OCI-LY3 (cell line): Measurements from ENCODE around the gene LITAF.

Source experiments
- H2AFZ ChIP-seq: fragments of 200-600, 300-600 bp; shearing (Covaris generic); 2 replicates; pipeline ENCODE4 v1.6.0; 2014; ENCODE audit warnings: antibody characterized with exemption, low read depth, low read length
- H3K27ac ChIP-seq: fragments of 200-600, 300-600 bp; sonication (generic); 2 replicates; pipeline ENCODE4 v1.5.1; 2014; ENCODE audit warnings: mild to moderate bottlenecking, low read length, moderate library complexity, mixed read lengths
- H3K27me3 ChIP-seq: fragments of 200-600, 300-600 bp; sonication (generic); 2 replicates; pipeline ENCODE4 v1.6.1; 2014; ENCODE audit warnings: low read depth, low read length, mixed read lengths
- H3K36me3 ChIP-seq: fragments of 200-600, 300-600 bp; sonication (generic); replicated peaks from 2 replicates; pipeline ENCODE3; 2014; ENCODE audit warnings: low read depth, low read length, mixed read lengths
- H3K4me1 ChIP-seq: fragments of 300-600, 200-600 bp; sonication (generic); 2 replicates; pipeline ENCODE4 v1.6.1; 2014; ENCODE audit warnings: low read length, mixed read lengths
- H3K4me2 ChIP-seq: fragments of 200-600, 300-600 bp; sonication (generic); 2 replicates; pipeline ENCODE4 v1.6.1; 2014; ENCODE audit warnings: low read length, mixed read lengths
- H3K4me3 ChIP-seq: fragments of 300-600, 200-600 bp; sonication (generic); 2 replicates; pipeline ENCODE4 v1.5.1; 2014; ENCODE audit warnings: antibody characterized with exemption, mild to moderate bottlenecking, low read length, moderate library complexity
- H3K79me2 ChIP-seq: fragments of 300-600, 200-600 bp; shearing (Covaris generic); 2 replicates; pipeline ENCODE4 v1.6.1; 2014; ENCODE audit warnings: mild to moderate bottlenecking, low read length, mixed read lengths
- H3K9ac ChIP-seq: fragments of 300-600, 200-600 bp; shearing (Covaris generic); 2 replicates; pipeline ENCODE4 v1.6.0; 2014; ENCODE audit warnings: mild to moderate bottlenecking, low read length, moderate library complexity
- H3K9me3 ChIP-seq: fragments of 200-600, 300-600 bp; shearing (Covaris generic); 2 replicates; pipeline ENCODE4 v1.6.1; 2014; ENCODE audit warnings: low read length, mixed read lengths; ENCODE audit not compliant: insufficient read depth
- H4K20me1 ChIP-seq: fragments of 200-600, 300-600 bp; sonication (generic); 2 replicates; pipeline ENCODE4 v1.6.1; 2016; ENCODE audit warnings: low read length, mixed read lengths; ENCODE audit not compliant: insufficient read depth
- CTCF ChIP-seq: fragments of 200-600, 300-600 bp; sonication (generic); IDR thresholded peaks from 2 replicates; pipeline ENCODE4 v1.5.1; 2014; ENCODE audit warnings: antibody characterized with exemption, low read length, low read depth
- EZH2phosphoT487 ChIP-seq: fragments of 200-600 bp; shearing (Covaris generic); IDR thresholded peaks from 2 replicates; pipeline ENCODE4 v1.6.1; 2018; ENCODE audit warnings: antibody characterized with exemption, mixed run types, low read depth

LITAF gene

GRCh38 chr16:11602321-11602720 is 15.6 kb upstream of the LITAF start:
- Histone ChIP-seq H3K4me3 (no peak overlapping the region), H3K4me1 (no peaks in the 10 kb centered on the region), H3K9ac (no peak overlapping the region), H3K27ac (no peak overlapping the region), H3K4me2 (no peak overlapping the region), H3K9me3 (no peaks in the 10 kb centered on the region), H3K36me3 (no peaks in the 10 kb centered on the region), H3K27me3 (no peaks in the 10 kb centered on the region; the same call in 1 of the 2 replicates), H2AFZ (no peak overlapping the region), H3K79me2 (no peaks in the 10 kb centered on the region), H4K20me1 (no peaks in the 10 kb centered on the region)
- no peak for TF ChIP-seq CTCF
- no peak for TF ChIP-seq EZH2phosphoT487

GRCh38 chr16:11601911-11602310 is 15.2 kb upstream of the LITAF start:
- Histone ChIP-seq H3K27ac (no peak overlapping the region), H3K79me2 (no peaks in the 10 kb centered on the region), H3K9ac (no peak overlapping the region), H3K9me3 (no peaks in the 10 kb centered on the region), H3K27me3 (no peaks in the 10 kb centered on the region; the same call in 1 of the 2 replicates), H3K4me2 (no peak overlapping the region), H3K4me1 (no peaks in the 10 kb centered on the region), H4K20me1 (no peaks in the 10 kb centered on the region), H2AFZ (no peak overlapping the region), H3K36me3 (no peaks in the 10 kb centered on the region), H3K4me3 (no peak overlapping the region)
- TF ChIP-seq CTCF (no peak), EZH2phosphoT487 (no peak)

- Histone ChIP-seq H3K9me3 (no peaks in the 10 kb centered on the region), H3K27me3 (no peaks in the 10 kb centered on the region; the same call in 1 of the 2 replicates), H3K9ac (no peak overlapping the region), H3K4me2 (no peak overlapping the region), H3K4me1 (no peaks in the 10 kb centered on the region), H3K4me3 (no peak overlapping the region), H2AFZ (no peak overlapping the region), H3K27ac (no peak overlapping the region), H3K36me3 (no peaks in the 10 kb centered on the region), H4K20me1 (no peaks in the 10 kb centered on the region), H3K79me2 (no peaks in the 10 kb centered on the region)
- no peak for TF ChIP-seq CTCF
- TF ChIP-seq EZH2phosphoT487, result no peak
Observed at GRCh38 chr16:11601425-11601824, 14.7 kb upstream of the LITAF start.

- no peak overlapping the region for H3K9ac ChIP-seq
- no peaks in the 10 kb centered on the region; the same call in 1 of the 2 replicates for H3K27me3 ChIP-seq
- H4K20me1 ChIP-seq, result no peaks in the 10 kb centered on the region
- no peaks in the 10 kb centered on the region for H3K36me3 ChIP-seq
- no peak overlapping the region for H3K27ac ChIP-seq
- H3K9me3 ChIP-seq, result no peaks in the 10 kb centered on the region
- TF ChIP-seq EZH2phosphoT487 (no peak), CTCF (no peak)
- H3K4me1 ChIP-seq, result no peaks in the 10 kb centered on the region
- H3K4me3 ChIP-seq, result no peak overlapping the region
- H3K79me2 ChIP-seq, result no peaks in the 10 kb centered on the region
- H2AFZ ChIP-seq, result no peak overlapping the region
- H3K4me2 ChIP-seq, result no peak overlapping the region
Observed at GRCh38 chr16:11599579-11599978, 12.9 kb upstream of the LITAF start.
